ENCODE results near the gene SCRN2. TPM values are rescaled to one million over a fixed set of nuclear protein-coding genes. Genes with fewer than 3 reads are reported as not detected.

Gene SCRN2
- total RNA-seq, 1 donor from 2014 or later: 24.3 TPM

GRCh38 chr17:47877368-47878034 lies 36.4 kb upstream of the SCRN2 start:
- no peak overlapping the region for H3K27ac Mint-ChIP-seq
- H3K27me3 Mint-ChIP-seq: peaks cover 46% of the 10 kb centered on the region
- H3K4me1 Mint-ChIP-seq: peaks cover 6% of the 10 kb centered on the region
- no peak for DNase-seq
- intact Hi-C loops (cut with micrococcal nuclease): no loop called here
- no peak overlapping the region for H3K4me3 Mint-ChIP-seq
- H3K36me3 Mint-ChIP-seq (ENCODE audit: low read depth): no peaks in the 10 kb centered on the region
- H3K9me3 Mint-ChIP-seq: no peaks in the 10 kb centered on the region

GRCh38 chr17:47875011-47875985 lies 34.2 kb upstream of the SCRN2 start:
- no peak for DNase-seq
- Mint-ChIP-seq H3K36me3 (ENCODE audit: low read depth) (no peaks in the 10 kb centered on the region), H3K9me3 (no peaks in the 10 kb centered on the region), H3K27ac (no peak overlapping the region), H3K27me3 (peaks cover 59% of the 10 kb centered on the region), H3K4me1 (peaks cover 6% of the 10 kb centered on the region), H3K4me3 (no peak overlapping the region)
- intact Hi-C loops (cut with micrococcal nuclease): no loop called here

GRCh38 chr17:47873200-47874090 lies 32.4 kb upstream of the SCRN2 start:
- no peak for DNase-seq
- intact Hi-C loops (cut with micrococcal nuclease): no loop called here
- no peak overlapping the region for H3K27ac Mint-ChIP-seq
- no peaks in the 10 kb centered on the region for H3K36me3 Mint-ChIP-seq (ENCODE audit: low read depth)
- H3K27me3 Mint-ChIP-seq: peaks cover 65% of the 10 kb centered on the region
- peaks cover 2% of the 10 kb centered on the region for H3K4me1 Mint-ChIP-seq
- H3K4me3 Mint-ChIP-seq: no peak overlapping the region
- no peaks in the 10 kb centered on the region for H3K9me3 Mint-ChIP-seq

- no peak for DNase-seq
- H3K36me3 Mint-ChIP-seq (ENCODE audit: low read depth): no peaks in the 10 kb centered on the region
- H3K4me3 Mint-ChIP-seq: no peak overlapping the region
- peaks cover 60% of the 10 kb centered on the region for H3K27me3 Mint-ChIP-seq
- H3K9me3 Mint-ChIP-seq: no peaks in the 10 kb centered on the region
- intact Hi-C loops (cut with micrococcal nuclease): no loop called here
- H3K4me1 Mint-ChIP-seq: peaks cover 2% of the 10 kb centered on the region
- no peak overlapping the region for H3K27ac Mint-ChIP-seq
These were observed 31.6 kb upstream of the SCRN2 start for GRCh38 chr17:47872651-47873161.

GRCh38 chr17:47872019-47872650 lies 31.1 kb upstream of the SCRN2 start:
- no peak for DNase-seq
- Mint-ChIP-seq H3K27ac (no peak overlapping the region), H3K4me1 (peaks cover 2% of the 10 kb centered on the region), H3K27me3 (peaks cover 57% of the 10 kb centered on the region), H3K9me3 (no peaks in the 10 kb centered on the region), H3K4me3 (no peak overlapping the region), H3K36me3 (ENCODE audit: low read depth) (no peaks in the 10 kb centered on the region)
- intact Hi-C loops (cut with micrococcal nuclease): no loop called here

- Mint-ChIP-seq H3K36me3 (ENCODE audit: low read depth) (no peaks in the 10 kb centered on the region), H3K27ac (no peak overlapping the region), H3K27me3 (peaks cover 60% of the 10 kb centered on the region), H3K9me3 (no peaks in the 10 kb centered on the region), H3K4me3 (no peak overlapping the region), H3K4me1 (peaks cover 2% of the 10 kb centered on the region)
- no peak for DNase-seq
- intact Hi-C loops (cut with micrococcal nuclease): no loop called here
These were observed 30.0 kb upstream of the SCRN2 start for GRCh38 chr17:47871048-47871447.

- H3K27me3 Mint-ChIP-seq: peaks cover 58% of the 10 kb centered on the region
- H3K36me3 Mint-ChIP-seq (ENCODE audit: low read depth): no peaks in the 10 kb centered on the region
- peaks cover 9% of the 10 kb centered on the region for H3K4me1 Mint-ChIP-seq
- intact Hi-C loops (cut with micrococcal nuclease): no loop called here
- H3K4me3 Mint-ChIP-seq: no peak overlapping the region
- no peaks in the 10 kb centered on the region for H3K9me3 Mint-ChIP-seq
- DNase-seq: no peak
- H3K27ac Mint-ChIP-seq: no peak overlapping the region
These were observed 29.0 kb upstream of the SCRN2 start for GRCh38 chr17:47870056-47870455.

GRCh38 chr17:47869114-47869513 lies 28.0 kb upstream of the SCRN2 start:
- intact Hi-C loops (cut with micrococcal nuclease): no loop called here
- no peaks in the 10 kb centered on the region for H3K9me3 Mint-ChIP-seq
- no peak overlapping the region for H3K27ac Mint-ChIP-seq
- H3K27me3 Mint-ChIP-seq: peaks cover 49% of the 10 kb centered on the region
- DNase-seq: no peak
- H3K4me1 Mint-ChIP-seq: peaks cover 11% of the 10 kb centered on the region
- no peaks in the 10 kb centered on the region for H3K36me3 Mint-ChIP-seq (ENCODE audit: low read depth)
- H3K4me3 Mint-ChIP-seq: no peak overlapping the region

GRCh38 chr17:47867813-47868533 lies 26.9 kb upstream of the SCRN2 start:
- intact Hi-C loops (cut with micrococcal nuclease): no loop called here
- no peak for DNase-seq
- Mint-ChIP-seq H3K27me3 (peaks cover 39% of the 10 kb centered on the region), H3K36me3 (ENCODE audit: low read depth) (no peaks in the 10 kb centered on the region), H3K9me3 (no peaks in the 10 kb centered on the region), H3K4me1 (peaks cover 12% of the 10 kb centered on the region), H3K4me3 (no peak overlapping the region), H3K27ac (no peak overlapping the region)

- DNase-seq: no peak
- intact Hi-C loops (cut with micrococcal nuclease): no loop called here
- Mint-ChIP-seq H3K4me3 (no peak overlapping the region), H3K4me1 (peaks cover 12% of the 10 kb centered on the region), H3K9me3 (no peaks in the 10 kb centered on the region), H3K27me3 (peaks cover 34% of the 10 kb centered on the region), H3K27ac (no peak overlapping the region), H3K36me3 (ENCODE audit: low read depth) (no peaks in the 10 kb centered on the region)
These were observed 25.9 kb upstream of the SCRN2 start for GRCh38 chr17:47866941-47867340.

GRCh38 chr17:47864791-47865216 lies 23.7 kb upstream of the SCRN2 start:
- Mint-ChIP-seq H3K4me3 (peak overlapping the region; percentile 9), H3K27me3 (peaks cover 23% of the 10 kb centered on the region), H3K27ac (no peak overlapping the region), H3K4me1 (peaks cover 12% of the 10 kb centered on the region), H3K36me3 (ENCODE audit: low read depth) (no peaks in the 10 kb centered on the region), H3K9me3 (no peaks in the 10 kb centered on the region)
- no peak for DNase-seq
- intact Hi-C loops (cut with micrococcal nuclease): no loop called here

GRCh38 chr17:47862621-47863440 lies 21.8 kb upstream of the SCRN2 start:
- no peak for DNase-seq
- Mint-ChIP-seq H3K9me3 (no peaks in the 10 kb centered on the region), H3K27ac (no peak overlapping the region), H3K4me1 (peaks cover 12% of the 10 kb centered on the region), H3K4me3 (no peak overlapping the region), H3K36me3 (ENCODE audit: low read depth) (no peaks in the 10 kb centered on the region), H3K27me3 (peaks cover 34% of the 10 kb centered on the region)
- intact Hi-C loops (cut with micrococcal nuclease): no loop called here
